IPS-NIHi7 (cell line): ENCODE data around the gene SEC11C.

ENCODE experiments used
- DNase-seq: peaks from one replicate; pipeline ENCODE4 v3.0.0; 2012; ENCODE audit warnings: mixed read lengths; ENCODE audit errors: extremely low spot score

The SEC11C gene

GRCh38 chr18:59144483-59144882 is 4.8 kb downstream of the SEC11C start:
- DNase-seq, result no peak

- DNase-seq, result no peak
These were observed 5.4 kb downstream of the SEC11C start for GRCh38 chr18:59145055-59145454.

GRCh38 chr18:59148192-59148591 is 8.5 kb downstream of the SEC11C start:
- no peak for DNase-seq

GRCh38 chr18:59149007-59149406 is 9.3 kb downstream of the SEC11C start:
- DNase-seq, result no peak

GRCh38 chr18:59149416-59149815 is 9.7 kb downstream of the SEC11C start:
- no peak for DNase-seq

GRCh38 chr18:59150236-59150635 is 10.6 kb downstream of the SEC11C start:
- peak; percentile 43 for DNase-seq

GRCh38 chr18:59155153-59155552 is 15.5 kb downstream of the SEC11C start:
- DNase-seq, result no peak

- DNase-seq, result no peak
These were observed 16.6 kb downstream of the SEC11C start for GRCh38 chr18:59156316-59156715.

GRCh38 chr18:59159265-59159664 is 19.6 kb downstream of the SEC11C start:
- DNase-seq, result no peak

- DNase-seq, result no peak
These were observed 20.3 kb downstream of the SEC11C start for GRCh38 chr18:59159986-59160385.

GRCh38 chr18:59172664-59173249 is 33.1 kb downstream of the SEC11C start:
- DNase-seq, result no peak

GRCh38 chr18:59177485-59177884 is 37.8 kb downstream of the SEC11C start:
- no peak for DNase-seq

- DNase-seq, result no peak
These were observed 40.6 kb downstream of the SEC11C start for GRCh38 chr18:59180150-59180845.

- DNase-seq, result no peak
These were observed 43.0 kb downstream of the SEC11C start for GRCh38 chr18:59182673-59183072.

GRCh38 chr18:59189008-59189407 is 49.3 kb downstream of the SEC11C start:
- DNase-seq, result no peak

GRCh38 chr18:59189746-59190145 is 50.1 kb downstream of the SEC11C start:
- no peak for DNase-seq

- DNase-seq, result no peak
These were observed 56.6 kb downstream of the SEC11C start for GRCh38 chr18:59196161-59196725.

- DNase-seq, result no peak
These were observed 58.0 kb downstream of the SEC11C start for GRCh38 chr18:59197636-59198035.

- DNase-seq, result no peak
These were observed 58.5 kb downstream of the SEC11C start for GRCh38 chr18:59198215-59198614.

- DNase-seq, result peak; percentile 29
These were observed 61.1 kb downstream of the SEC11C start for GRCh38 chr18:59200787-59201186.

GRCh38 chr18:59202258-59202820 is 62.7 kb downstream of the SEC11C start:
- DNase-seq, result no peak

- DNase-seq, result no peak
These were observed 67.8 kb downstream of the SEC11C start for GRCh38 chr18:59207506-59207905.
